Measurements from ENCODE around the gene MYL7. TPM values are rescaled to one million over a fixed set of nuclear protein-coding genes. Genes with fewer than 3 reads are reported as not detected.

MYL7 gene
- total and polyA plus RNA-seq, 9 of the 15 experiments (the other 6 are each of a cell fraction or from before 2014, with no cell fraction given) = not detected

GRCh38 chr7:44112997-44113763 lies 28.0 kb downstream of the MYL7 start (continued):
- TF ChIP-seq CCNT2 (IDR thresholded peaks at IDR 0.05; ENCODE audit: borderline replicate concordance, extremely low read depth, insufficient read length, low read depth, low read length) = peak; percentile 18
- no peak for TF ChIP-seq RBM15 (IDR thresholded peaks at IDR 0.05; ENCODE audit: insufficient read depth, low read length)
- TF ChIP-seq ARNT (IDR thresholded peaks at IDR 0.05) = no peak
- TF ChIP-seq SMAD2 (IDR thresholded peaks at IDR 0.05; ENCODE audit: low read depth, low read length) = no peak
- peak; percentile 29 for TF ChIP-seq HMGN3 (IDR thresholded peaks at IDR 0.05; ENCODE audit: borderline replicate concordance, extremely low read depth, insufficient read length, low read depth, low read length)
- TF ChIP-seq REST (IDR thresholded peaks at IDR 0.05; ENCODE audit: borderline replicate concordance) = no peak
- no peak for TF ChIP-seq REST (CRISPR knock-in tag; IDR thresholded peaks at IDR 0.05; ENCODE audit: low read depth)
- no peak for TF ChIP-seq HINFP (tag; conservative IDR thresholded peaks at IDR 0.05; ENCODE audit: low read depth)
- TF ChIP-seq TEAD2 (tag; IDR thresholded peaks at IDR 0.05) = no peak
- TF ChIP-seq ZNF512 (tag; IDR thresholded peaks at IDR 0.05) = no peak
- no peak for TF ChIP-seq BCOR (IDR thresholded peaks at IDR 0.05)
- TF ChIP-seq PKNOX1 (IDR thresholded peaks at IDR 0.05) = no peak
- no peak for TF ChIP-seq ELK1 (CRISPR knock-in tag; IDR thresholded peaks at IDR 0.05)
- TF ChIP-seq GATAD2A (IDR thresholded peaks at IDR 0.05) = no peak
